Activated T-cell treated with anti-CD3 and anti-CD28 coated beads for 48 hours (primary cell): ENCODE results near the gene CYTH3.
"Not testable (repeated sequence)": the region's sequence is repeated elsewhere in the genome, so short reads cannot be mapped to it uniquely, and the experiment has no call there.

ENCODE experiments used
- DNase-seq: peaks from one replicate; pipeline ENCODE4 v3.0.0-alpha.2; 2020; ENCODE audit warnings: low read depth

The CYTH3 gene

GRCh38 chr7:6165521-6166320, 106.7 kb downstream of the CYTH3 start:
- no peak for DNase-seq

DNA sequence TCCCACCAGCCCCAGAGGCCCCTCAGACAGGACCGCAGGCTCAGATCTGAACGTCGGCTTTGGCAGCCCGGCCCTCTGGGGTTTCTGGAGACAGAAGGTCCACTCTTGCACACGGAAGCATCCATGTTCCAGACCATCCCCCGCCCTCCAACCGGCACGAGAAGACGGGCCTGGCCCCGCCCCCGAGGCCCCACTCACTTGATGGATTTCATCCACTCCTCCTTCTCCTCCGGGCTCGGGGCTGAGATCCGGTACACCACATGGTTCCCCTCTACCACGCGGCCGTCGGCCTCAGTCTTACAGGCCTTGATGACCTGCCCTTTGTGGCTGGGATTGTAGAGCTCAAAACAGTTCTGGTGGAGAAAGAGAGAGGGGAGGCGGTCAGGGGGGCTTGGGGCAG, 107.3 kb downstream of the CYTH3 start:
- no peak for DNase-seq

DNA sequence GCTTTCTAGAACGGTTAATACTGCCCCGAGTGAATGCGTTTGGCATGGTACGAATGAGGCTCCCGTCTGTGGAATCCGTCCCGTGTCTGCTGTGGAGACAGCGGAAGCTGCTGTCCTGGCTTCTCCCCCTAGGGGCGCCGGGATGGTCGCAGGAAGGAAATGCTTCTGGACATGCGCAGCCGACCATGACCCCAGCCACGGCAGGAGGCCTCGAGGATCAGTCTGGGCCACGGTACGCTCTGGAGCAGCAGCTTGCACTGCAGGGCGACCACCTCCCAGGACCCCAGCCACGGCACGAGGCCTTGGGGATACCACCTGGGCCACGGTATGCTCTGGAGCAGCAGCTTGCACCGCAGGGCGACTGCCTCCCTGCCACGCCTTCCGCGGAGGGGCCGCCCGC, 107.9 kb downstream of the CYTH3 start:
- no peak for DNase-seq

GRCh38 chr7:6164010-6164409, 108.4 kb downstream of the CYTH3 start:
- no peak for DNase-seq

DNA sequence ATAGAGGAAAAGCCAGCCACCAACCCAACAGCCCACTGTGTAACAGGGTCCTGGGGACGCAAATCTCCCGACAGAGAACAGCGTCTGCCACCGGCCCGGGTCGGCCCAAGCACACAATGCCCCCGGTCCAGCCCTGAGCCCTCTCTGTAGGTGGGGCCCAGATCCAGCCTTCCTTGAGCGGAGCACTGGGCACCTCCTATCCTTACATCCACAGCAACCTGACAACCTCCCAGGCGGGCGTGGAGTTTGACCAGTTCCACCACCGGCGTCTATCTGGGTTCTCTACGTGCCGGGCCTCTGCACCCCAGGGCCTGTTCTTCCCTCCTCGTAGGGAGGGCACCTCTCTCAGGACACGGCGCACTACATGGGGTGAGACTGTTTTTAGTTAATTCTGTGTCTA, 109.0 kb downstream of the CYTH3 start:
- no peak for DNase-seq

- DNase-seq: no peak
Measured at GRCh38 chr7:6162650-6163366, 109.6 kb downstream of the CYTH3 start.

GRCh38 chr7:6162331-6162620, 110.1 kb downstream of the CYTH3 start:
- no peak for DNase-seq

DNA sequence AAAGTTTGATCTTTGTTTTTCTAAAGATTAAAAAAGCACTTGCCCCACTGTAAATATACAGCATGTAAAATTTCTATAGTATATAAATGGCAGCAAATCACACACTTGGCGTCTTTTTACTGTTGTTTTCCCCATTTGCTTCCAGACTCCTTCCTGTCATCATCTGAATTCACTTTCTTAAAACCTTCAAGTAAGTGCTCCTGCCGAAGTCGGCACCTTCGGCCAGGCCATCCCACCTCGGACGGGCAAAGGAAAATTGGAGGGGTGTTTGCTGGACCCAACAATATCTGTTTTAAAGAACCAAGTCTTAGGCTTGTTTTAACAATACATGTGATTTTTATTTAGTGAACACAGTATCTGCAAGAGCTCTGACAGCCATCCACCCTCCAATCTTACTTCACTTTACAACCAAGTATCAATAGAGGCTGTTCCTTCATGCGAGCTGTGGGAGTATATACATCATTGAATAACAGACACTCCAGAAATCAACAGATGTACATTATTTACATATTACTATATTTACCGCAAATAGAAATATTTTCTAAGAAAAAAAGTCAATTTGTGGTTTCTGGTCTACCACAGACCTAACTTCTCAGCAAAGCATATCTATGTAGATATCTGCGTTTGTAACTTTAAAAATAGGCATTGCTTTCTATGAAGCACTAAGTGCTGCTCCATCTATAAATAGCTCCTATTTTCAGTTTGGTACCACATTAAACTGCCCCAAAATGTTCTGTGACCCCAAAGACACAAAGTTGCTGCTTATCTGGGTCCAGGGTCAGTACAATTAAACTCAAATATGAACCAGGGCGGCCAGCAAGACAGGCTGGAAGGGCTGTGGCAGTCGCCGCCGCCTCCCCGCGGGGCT, 110.7 kb downstream of the CYTH3 start:
- DNase-seq: no peak

GRCh38 chr7:6160191-6160623, 112.2 kb downstream of the CYTH3 start:
- DNase-seq: no peak

- DNase-seq: no peak
Measured at GRCh38 chr7:6159524-6160031, 112.8 kb downstream of the CYTH3 start.

DNA sequence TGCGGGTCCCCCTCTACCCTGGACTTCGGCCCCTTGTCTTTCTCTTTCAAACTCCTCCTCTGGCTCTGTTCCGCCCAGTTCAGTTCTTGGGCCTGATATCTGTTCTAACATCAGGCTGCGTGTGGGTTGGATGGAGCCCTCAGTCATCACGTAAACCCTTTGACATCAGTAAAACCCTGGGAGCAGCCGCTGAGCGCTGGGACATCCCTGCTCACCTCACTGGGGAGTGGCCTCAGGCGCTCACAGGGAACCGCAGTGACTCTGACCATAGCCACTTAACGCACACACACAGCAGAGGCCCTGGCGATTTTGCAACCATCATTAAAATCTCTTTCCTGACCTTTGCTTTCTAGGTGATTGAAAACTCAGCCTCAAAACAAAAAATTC, 113.3 kb downstream of the CYTH3 start:
- DNase-seq: no peak

DNA sequence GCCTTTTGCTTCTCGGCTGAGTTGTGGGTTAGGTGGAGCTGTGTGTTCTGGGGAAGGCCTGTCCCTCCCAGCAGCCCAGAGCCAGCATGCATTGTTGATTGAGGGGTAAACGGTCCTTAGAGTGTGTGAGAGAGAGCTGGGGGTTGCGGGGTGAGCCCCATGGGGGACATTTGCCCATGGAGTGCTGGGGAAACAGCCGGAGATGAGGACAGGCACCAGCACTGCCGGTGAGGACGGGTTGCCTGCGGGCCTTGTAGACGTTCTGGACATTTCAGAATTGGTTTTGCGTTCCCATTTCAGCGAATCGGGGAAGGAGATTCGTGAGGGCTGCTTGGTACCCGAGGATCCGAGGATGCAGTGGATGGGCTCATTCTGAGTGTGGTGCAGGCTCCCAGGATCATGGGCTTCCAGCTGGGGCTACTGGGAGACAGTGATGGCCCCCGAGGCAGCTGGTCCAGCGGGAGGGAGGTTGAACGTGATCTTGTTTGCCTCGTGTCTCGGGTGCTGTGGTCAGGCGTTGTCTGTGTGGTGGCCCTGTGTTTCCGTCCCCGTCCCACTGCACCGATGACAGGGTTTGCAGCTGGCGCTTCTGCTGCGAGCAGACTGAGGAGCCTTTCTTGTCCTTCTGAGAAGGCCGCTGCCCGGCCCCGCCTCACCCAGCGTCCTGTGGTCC, 113.9 kb downstream of the CYTH3 start:
- DNase-seq: no peak

- no peak for DNase-seq
Measured at GRCh38 chr7:6157685-6158423, 114.6 kb downstream of the CYTH3 start.

DNA sequence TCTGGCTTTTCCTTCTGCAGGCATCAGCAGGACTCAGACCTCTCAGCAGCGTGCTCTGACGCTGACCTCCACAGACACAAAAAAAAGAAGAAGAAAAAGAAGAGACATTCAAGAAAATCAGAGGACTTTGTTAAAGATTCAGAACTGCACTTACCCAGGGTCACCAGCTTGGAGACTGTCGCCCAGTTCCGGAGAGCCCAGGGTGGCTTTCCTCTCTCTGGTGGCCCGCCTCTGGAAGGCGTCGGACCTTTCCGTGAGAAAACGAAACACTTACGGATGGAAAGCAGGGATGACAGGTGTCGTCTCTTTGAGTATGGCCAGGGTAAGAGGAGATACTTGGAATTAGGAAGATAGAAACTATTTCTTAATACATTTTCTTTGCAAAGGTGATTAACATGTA, 115.7 kb downstream of the CYTH3 start:
- no peak for DNase-seq

DNA sequence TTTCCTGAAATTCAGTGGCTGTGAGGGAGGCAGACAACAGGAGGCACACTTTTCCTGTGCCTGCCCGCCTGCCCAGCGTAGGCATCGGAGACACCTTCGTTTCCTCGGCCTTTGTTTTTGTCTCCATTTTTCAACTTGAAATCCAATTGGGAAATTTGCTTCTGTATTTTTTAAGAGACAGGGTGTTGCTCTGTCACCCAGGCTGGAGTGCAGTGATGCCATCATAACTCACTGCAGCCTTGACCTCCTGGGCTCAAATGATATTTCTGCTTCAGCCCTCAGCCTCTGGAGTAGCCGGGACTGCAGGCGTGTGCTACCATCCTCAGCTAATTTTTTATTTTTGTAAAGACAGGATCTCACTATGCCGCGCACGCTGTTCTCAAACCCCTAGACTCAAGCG, 116.8 kb downstream of the CYTH3 start:
- DNase-seq: no peak

DNA sequence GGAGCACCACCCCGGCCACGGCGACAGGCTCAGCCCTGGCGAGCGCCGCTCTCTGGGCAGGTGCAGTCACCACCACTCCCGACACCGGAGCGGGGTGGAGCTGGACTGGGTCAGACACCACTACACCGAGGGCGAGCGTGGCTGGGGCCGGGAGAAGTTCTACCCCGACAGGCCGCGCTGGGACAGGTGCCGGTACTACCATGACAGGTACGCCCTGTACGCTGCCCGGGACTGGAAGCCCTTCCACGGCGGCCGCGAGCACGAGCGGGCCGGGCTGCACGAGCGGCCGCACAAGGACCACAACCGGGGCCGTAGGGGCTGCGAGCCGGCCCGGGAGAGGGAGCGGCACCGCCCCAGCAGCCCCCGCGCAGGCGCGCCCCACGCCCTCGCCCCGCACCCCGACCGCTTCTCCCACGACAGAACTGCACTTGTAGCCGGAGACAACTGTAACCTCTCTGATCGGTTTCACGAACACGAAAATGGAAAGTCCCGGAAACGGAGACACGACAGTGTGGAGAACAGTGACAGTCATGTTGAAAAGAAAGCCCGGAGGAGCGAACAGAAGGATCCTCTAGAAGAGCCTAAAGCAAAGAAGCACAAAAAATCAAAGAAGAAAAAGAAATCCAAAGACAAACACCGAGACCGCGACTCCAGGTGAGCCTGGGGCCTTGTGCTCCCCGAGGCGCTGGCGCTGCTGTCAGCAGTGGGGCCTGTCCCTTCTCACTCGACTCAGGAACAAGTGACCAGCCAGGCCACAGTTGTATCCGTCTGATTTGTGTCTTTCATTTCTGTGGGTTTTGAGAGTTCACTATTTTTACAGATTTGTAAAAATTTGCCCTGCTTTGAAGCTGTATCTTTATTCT, 117.7 kb downstream of the CYTH3 start:
- DNase-seq: no peak

GRCh38 chr7:6153646-6154541, 118.5 kb downstream of the CYTH3 start:
- no peak for DNase-seq

GRCh38 chr7:6151994-6152735, 120.3 kb downstream of the CYTH3 start:
- no peak for DNase-seq

- not testable (repeated sequence) for DNase-seq
Measured at GRCh38 chr7:6151527-6151926, 120.9 kb downstream of the CYTH3 start.
